ENCODE results near the gene CRYBB1.
A peak's percentile ranks its signal among the peaks of the same experiment; 100 is the strongest.

CRYBB1 gene

GRCh38 chr22:26617271-26618199, at the start of gene CRYBB1:
TSS of gene CRYBB1 (minus strand) at chr22:26618027. CDS start at chr22:26616319, 1,708 bp downstream.
- Histone ChIP-seq H3K36me3 (ENCODE audit: control insufficient read depth, low read depth, low read length) (no peaks in the 10 kb centered on the region), H3K4me3 (ENCODE audit: low read length) (no peak within 1 kb of the TSS), H3K27ac (ENCODE audit: low read length) (no peak within 1 kb of the TSS), H3K27me3 (ENCODE audit: control insufficient read depth, insufficient read depth, low read length) (peaks cover 18% of the 10 kb centered on the region), H3K9me3 (ENCODE audit: control insufficient read depth, low read depth, low read length) (no peaks in the 10 kb centered on the region), H3K4me1 (ENCODE audit: control insufficient read depth, low read depth, low read length) (peaks cover 49% of the 10 kb centered on the region), H3K9ac (ENCODE audit: low read length) (no peak within 1 kb of the TSS)

- H3K4me3 ChIP-seq (ENCODE audit: low read length), result no peak overlapping the region
- H3K9me3 ChIP-seq (ENCODE audit: control insufficient read depth, low read depth, low read length), result no peaks in the 10 kb centered on the region
- no peak overlapping the region for H3K27ac ChIP-seq (ENCODE audit: low read length)
- peaks cover 56% of the 10 kb centered on the region for H3K36me3 ChIP-seq (ENCODE audit: control insufficient read depth, low read depth, low read length)
- H3K27me3 ChIP-seq (ENCODE audit: control insufficient read depth, insufficient read depth, low read length), result no peaks in the 10 kb centered on the region
- no peak overlapping the region for H3K9ac ChIP-seq (ENCODE audit: low read length)
- peaks cover 10% of the 10 kb centered on the region for H3K4me1 ChIP-seq (ENCODE audit: control insufficient read depth, low read depth, low read length)
These were observed 49.3 kb upstream of the CRYBB1 start for GRCh38 chr22:26667140-26667539.

GRCh38 chr22:26665813-26666231, 48.0 kb upstream of the CRYBB1 start:
- Histone ChIP-seq H3K27me3 (ENCODE audit: control insufficient read depth, insufficient read depth, low read length) (no peaks in the 10 kb centered on the region), H3K4me3 (ENCODE audit: low read length) (no peak overlapping the region), H3K27ac (ENCODE audit: low read length) (no peak overlapping the region), H3K36me3 (ENCODE audit: control insufficient read depth, low read depth, low read length) (peaks cover 56% of the 10 kb centered on the region), H3K9me3 (ENCODE audit: control insufficient read depth, low read depth, low read length) (no peaks in the 10 kb centered on the region), H3K4me1 (ENCODE audit: control insufficient read depth, low read depth, low read length) (peaks cover 10% of the 10 kb centered on the region), H3K9ac (ENCODE audit: low read length) (no peak overlapping the region)

GRCh38 chr22:26663374-26663923, 45.6 kb upstream of the CRYBB1 start:
- Histone ChIP-seq H3K4me3 (ENCODE audit: low read length) (no peak overlapping the region), H3K27me3 (ENCODE audit: control insufficient read depth, insufficient read depth, low read length) (no peaks in the 10 kb centered on the region), H3K4me1 (ENCODE audit: control insufficient read depth, low read depth, low read length) (peaks cover 20% of the 10 kb centered on the region), H3K27ac (ENCODE audit: low read length) (no peak overlapping the region), H3K9me3 (ENCODE audit: control insufficient read depth, low read depth, low read length) (no peaks in the 10 kb centered on the region), H3K36me3 (ENCODE audit: control insufficient read depth, low read depth, low read length) (peaks cover 41% of the 10 kb centered on the region), H3K9ac (ENCODE audit: low read length) (no peak overlapping the region)

GRCh38 chr22:26662160-26662559, 44.3 kb upstream of the CRYBB1 start:
- Histone ChIP-seq H3K4me3 (ENCODE audit: low read length) (no peak overlapping the region), H3K27ac (ENCODE audit: low read length) (no peak overlapping the region), H3K36me3 (ENCODE audit: control insufficient read depth, low read depth, low read length) (peaks cover 34% of the 10 kb centered on the region), H3K4me1 (ENCODE audit: control insufficient read depth, low read depth, low read length) (peaks cover 23% of the 10 kb centered on the region), H3K9ac (ENCODE audit: low read length) (no peak overlapping the region), H3K9me3 (ENCODE audit: control insufficient read depth, low read depth, low read length) (no peaks in the 10 kb centered on the region), H3K27me3 (ENCODE audit: control insufficient read depth, insufficient read depth, low read length) (no peaks in the 10 kb centered on the region)

GRCh38 chr22:26660961-26661578, 43.2 kb upstream of the CRYBB1 start:
- Histone ChIP-seq H3K9ac (ENCODE audit: low read length) (peak overlapping the region; percentile 26), H3K27me3 (ENCODE audit: control insufficient read depth, insufficient read depth, low read length) (no peaks in the 10 kb centered on the region), H3K9me3 (ENCODE audit: control insufficient read depth, low read depth, low read length) (no peaks in the 10 kb centered on the region), H3K4me1 (ENCODE audit: control insufficient read depth, low read depth, low read length) (peaks cover 23% of the 10 kb centered on the region), H3K36me3 (ENCODE audit: control insufficient read depth, low read depth, low read length) (peaks cover 26% of the 10 kb centered on the region), H3K27ac (ENCODE audit: low read length) (peak overlapping the region; percentile 28), H3K4me3 (ENCODE audit: low read length) (peak overlapping the region; percentile 3)

- peaks cover 23% of the 10 kb centered on the region for H3K4me1 ChIP-seq (ENCODE audit: control insufficient read depth, low read depth, low read length)
- peaks cover 21% of the 10 kb centered on the region for H3K36me3 ChIP-seq (ENCODE audit: control insufficient read depth, low read depth, low read length)
- peak overlapping the region; percentile 26 for H3K9ac ChIP-seq (ENCODE audit: low read length)
- H3K27ac ChIP-seq (ENCODE audit: low read length), result peak overlapping the region; percentile 28
- H3K4me3 ChIP-seq (ENCODE audit: low read length), result no peak overlapping the region
- no peaks in the 10 kb centered on the region for H3K9me3 ChIP-seq (ENCODE audit: control insufficient read depth, low read depth, low read length)
- H3K27me3 ChIP-seq (ENCODE audit: control insufficient read depth, insufficient read depth, low read length), result no peaks in the 10 kb centered on the region
These were observed 42.5 kb upstream of the CRYBB1 start for GRCh38 chr22:26660356-26660755.

- no peaks in the 10 kb centered on the region for H3K9me3 ChIP-seq (ENCODE audit: control insufficient read depth, low read depth, low read length)
- H3K4me1 ChIP-seq (ENCODE audit: control insufficient read depth, low read depth, low read length), result peaks cover 20% of the 10 kb centered on the region
- peaks cover 15% of the 10 kb centered on the region for H3K36me3 ChIP-seq (ENCODE audit: control insufficient read depth, low read depth, low read length)
- peak overlapping the region; percentile 77 for H3K4me3 ChIP-seq (ENCODE audit: low read length)
- no peaks in the 10 kb centered on the region for H3K27me3 ChIP-seq (ENCODE audit: control insufficient read depth, insufficient read depth, low read length)
- peak overlapping the region; percentile 77 for H3K9ac ChIP-seq (ENCODE audit: low read length)
- H3K27ac ChIP-seq (ENCODE audit: low read length), result peak overlapping the region; percentile 94
These were observed 41.0 kb upstream of the CRYBB1 start for GRCh38 chr22:26658671-26659478.

GRCh38 chr22:26658161-26658560, 40.3 kb upstream of the CRYBB1 start:
- H3K4me1 ChIP-seq (ENCODE audit: control insufficient read depth, low read depth, low read length), result peaks cover 20% of the 10 kb centered on the region
- peak overlapping the region; percentile 77 for H3K9ac ChIP-seq (ENCODE audit: low read length)
- peak overlapping the region; percentile 77 for H3K4me3 ChIP-seq (ENCODE audit: low read length)
- no peaks in the 10 kb centered on the region for H3K9me3 ChIP-seq (ENCODE audit: control insufficient read depth, low read depth, low read length)
- peaks cover 8% of the 10 kb centered on the region for H3K36me3 ChIP-seq (ENCODE audit: control insufficient read depth, low read depth, low read length)
- H3K27me3 ChIP-seq (ENCODE audit: control insufficient read depth, insufficient read depth, low read length), result no peaks in the 10 kb centered on the region
- H3K27ac ChIP-seq (ENCODE audit: low read length), result peak overlapping the region; percentile 60

- Histone ChIP-seq H3K27ac (ENCODE audit: low read length) (peak within 1 kb of the TSS; percentile 60), H3K36me3 (ENCODE audit: control insufficient read depth, low read depth, low read length) (no peaks in the 10 kb centered on the region), H3K4me3 (ENCODE audit: low read length) (peak within 1 kb of the TSS; percentile 77), H3K27me3 (ENCODE audit: control insufficient read depth, insufficient read depth, low read length) (no peaks in the 10 kb centered on the region), H3K9me3 (ENCODE audit: control insufficient read depth, low read depth, low read length) (no peaks in the 10 kb centered on the region), H3K9ac (ENCODE audit: low read length) (peak within 1 kb of the TSS; percentile 77), H3K4me1 (ENCODE audit: control insufficient read depth, low read depth, low read length) (peaks cover 20% of the 10 kb centered on the region)
These were observed 39.3 kb upstream of the CRYBB1 start, which contains the start of gene MIAT for GRCh38 chr22:26656891-26657851. TSS of gene MIAT (plus strand) at chr22:26657588.
